ENCODE results near the gene PRF1. TPM values are rescaled to one million over a fixed set of nuclear protein-coding genes. Genes with fewer than 3 reads are reported as not detected.
"Not testable (repeated sequence)": the region's sequence is repeated elsewhere in the genome, so short reads cannot be mapped to it uniquely, and the experiment has no call there.

Gene PRF1
- total RNA-seq, 1 donor from 2014 or later = not detected

GRCh38 chr10:70617798-70618568 lies 15.4 kb upstream of the PRF1 start:
- no peak for DNase-seq (ENCODE audit: low read depth in 2 of 2)

- DNase-seq (ENCODE audit: low read depth in 2 of 2) = no peak
Measured at GRCh38 chr10:70616761-70617160, 14.2 kb upstream of the PRF1 start.

- peak in 1 of 2 donors; percentile 42 for DNase-seq (ENCODE audit: low read depth in 2 of 2)
Measured at GRCh38 chr10:70615784-70616522, 13.4 kb upstream of the PRF1 start.

GRCh38 chr10:70615211-70615610 lies 12.7 kb upstream of the PRF1 start:
- DNase-seq (ENCODE audit: low read depth in 2 of 2) = no peak

GRCh38 chr10:70614364-70614763 lies 11.8 kb upstream of the PRF1 start:
- not testable (repeated sequence) for DNase-seq (ENCODE audit: low read depth in 2 of 2)

- DNase-seq (ENCODE audit: low read depth in 2 of 2) = no peak
Measured at GRCh38 chr10:70613941-70614340, 11.4 kb upstream of the PRF1 start.

GRCh38 chr10:70607936-70608335 lies 5.4 kb upstream of the PRF1 start:
- no peak for DNase-seq (ENCODE audit: low read depth in 2 of 2)

- DNase-seq (ENCODE audit: low read depth in 2 of 2) = no peak
Measured at GRCh38 chr10:70605161-70605560, 2.6 kb upstream of the PRF1 start.

- no peak for DNase-seq (ENCODE audit: low read depth in 2 of 2)
Measured at GRCh38 chr10:70604106-70604505, 1.6 kb upstream of the PRF1 start.

- DNase-seq (ENCODE audit: low read depth in 2 of 2) = no peak
Measured at GRCh38 chr10:70603449-70603801, 884 bp upstream of the PRF1 start.

- DNase-seq (ENCODE audit: low read depth in 2 of 2) = no peak
Measured at GRCh38 chr10:70601746-70602145, 795 bp downstream of the PRF1 start.

GRCh38 chr10:70600512-70601395 lies 1.8 kb downstream of the PRF1 start:
- no peak for DNase-seq (ENCODE audit: low read depth in 2 of 2)

GRCh38 chr10:70599791-70600190 lies 2.8 kb downstream of the PRF1 start:
- DNase-seq (ENCODE audit: low read depth in 2 of 2) = no peak

GRCh38 chr10:70599319-70599718 lies 3.2 kb downstream of the PRF1 start:
- DNase-seq (ENCODE audit: low read depth in 2 of 2) = no peak

GRCh38 chr10:70598857-70599295 lies 3.7 kb downstream of the PRF1 start:
- DNase-seq (ENCODE audit: low read depth in 2 of 2) = no peak

GRCh38 chr10:70597856-70598815 lies 4.4 kb downstream of the PRF1 start:
- no peak for DNase-seq (ENCODE audit: low read depth in 2 of 2)

GRCh38 chr10:70596860-70597809 lies 5.4 kb downstream of the PRF1 start:
- DNase-seq (ENCODE audit: low read depth in 2 of 2) = no peak

- DNase-seq (ENCODE audit: low read depth in 2 of 2) = peak in 1 of 2 donors; percentile 56
Measured at GRCh38 chr10:70596110-70596798, 6.3 kb downstream of the PRF1 start.

- no peak for DNase-seq (ENCODE audit: low read depth in 2 of 2)
Measured at GRCh38 chr10:70595566-70596016, 7.0 kb downstream of the PRF1 start.
